ENCODE results near the gene RTP5.
"Not testable (repeated sequence)": the region's sequence is repeated elsewhere in the genome, so short reads cannot be mapped to it uniquely, and the experiment has no call there.

RTP5 gene

DNA sequence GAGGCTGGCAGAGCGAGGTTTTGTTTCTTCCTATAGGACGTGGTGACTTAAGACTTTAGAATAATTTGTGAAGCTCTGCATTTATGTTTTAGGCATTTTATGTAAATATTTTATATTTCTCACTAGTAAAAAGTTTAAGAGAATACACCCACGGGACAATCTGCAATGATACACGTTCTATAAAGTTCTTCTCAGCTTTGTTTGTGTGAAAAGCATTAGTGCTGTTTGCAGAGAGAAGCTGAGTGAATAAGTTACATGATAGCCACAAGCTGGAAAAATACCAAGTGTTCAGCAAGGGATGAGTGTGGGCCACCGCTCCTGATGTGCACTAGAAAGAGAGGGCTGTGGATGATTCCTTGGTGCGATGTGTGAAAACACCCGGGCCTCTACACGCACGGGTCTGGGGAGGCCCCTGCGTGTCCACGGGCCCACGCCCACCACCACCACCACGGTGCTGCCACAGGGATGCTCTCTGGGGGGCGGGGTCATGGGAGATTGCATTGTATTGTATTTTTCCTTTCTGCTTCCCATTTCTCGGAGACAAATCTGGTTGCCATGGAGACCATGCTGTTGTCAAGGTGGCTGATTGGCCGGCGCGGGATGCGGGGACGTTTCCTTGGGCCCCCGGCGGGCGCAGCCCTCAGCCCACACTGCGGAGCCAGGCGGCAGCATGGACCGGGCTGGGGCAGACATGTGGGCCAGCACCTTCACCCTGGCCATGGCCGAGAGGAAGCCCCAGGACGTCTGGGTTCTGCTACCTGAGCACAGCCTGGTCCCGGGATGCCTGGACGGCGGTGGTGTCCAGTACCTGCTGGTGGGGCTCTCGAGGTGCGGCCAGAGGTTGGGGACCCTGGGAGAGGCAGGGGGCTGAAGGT is at the start of gene RTP5:
Gene RTP5, plus strand, starts transcription at position 643 of the 875 bp plus-strand sequence. Its CDS starts 28 bp downstream, at position 671.
- no peak for DNase-seq

DNA sequence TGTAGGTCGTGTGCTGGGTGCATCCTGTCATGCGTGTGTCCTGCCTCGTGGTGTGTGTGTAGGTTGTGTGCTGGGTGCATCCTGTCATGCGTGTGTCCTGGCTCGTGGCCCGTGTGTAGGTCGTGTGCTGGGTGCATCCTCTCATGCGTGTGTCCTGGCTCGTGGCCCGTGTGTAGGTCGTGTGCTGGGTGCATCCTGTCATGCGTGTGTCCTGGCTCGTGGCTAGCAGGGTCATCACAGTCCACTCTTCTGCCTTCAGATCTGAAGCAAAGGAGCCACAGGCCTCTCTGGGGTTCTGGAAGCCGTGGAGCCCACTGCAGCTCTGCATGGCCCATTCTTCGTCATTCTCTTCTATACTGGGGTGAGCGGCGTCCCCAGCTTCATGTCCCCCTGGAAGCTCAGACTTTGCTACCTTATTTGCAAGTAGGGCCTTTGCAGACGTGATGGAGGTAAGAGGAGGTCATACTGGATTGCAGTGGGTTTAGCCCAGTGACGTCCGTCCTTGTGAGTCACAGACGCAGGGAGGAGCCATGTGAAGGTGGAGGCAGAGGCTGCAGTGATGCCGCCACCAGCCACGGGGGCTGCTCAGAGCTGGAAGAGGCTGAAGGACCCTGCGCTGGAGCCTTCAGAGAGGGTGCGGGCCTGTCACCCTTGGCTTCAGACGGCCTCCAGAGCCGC is 49.4 kb upstream of the RTP5 start:
- not testable (repeated sequence) for DNase-seq

DNA sequence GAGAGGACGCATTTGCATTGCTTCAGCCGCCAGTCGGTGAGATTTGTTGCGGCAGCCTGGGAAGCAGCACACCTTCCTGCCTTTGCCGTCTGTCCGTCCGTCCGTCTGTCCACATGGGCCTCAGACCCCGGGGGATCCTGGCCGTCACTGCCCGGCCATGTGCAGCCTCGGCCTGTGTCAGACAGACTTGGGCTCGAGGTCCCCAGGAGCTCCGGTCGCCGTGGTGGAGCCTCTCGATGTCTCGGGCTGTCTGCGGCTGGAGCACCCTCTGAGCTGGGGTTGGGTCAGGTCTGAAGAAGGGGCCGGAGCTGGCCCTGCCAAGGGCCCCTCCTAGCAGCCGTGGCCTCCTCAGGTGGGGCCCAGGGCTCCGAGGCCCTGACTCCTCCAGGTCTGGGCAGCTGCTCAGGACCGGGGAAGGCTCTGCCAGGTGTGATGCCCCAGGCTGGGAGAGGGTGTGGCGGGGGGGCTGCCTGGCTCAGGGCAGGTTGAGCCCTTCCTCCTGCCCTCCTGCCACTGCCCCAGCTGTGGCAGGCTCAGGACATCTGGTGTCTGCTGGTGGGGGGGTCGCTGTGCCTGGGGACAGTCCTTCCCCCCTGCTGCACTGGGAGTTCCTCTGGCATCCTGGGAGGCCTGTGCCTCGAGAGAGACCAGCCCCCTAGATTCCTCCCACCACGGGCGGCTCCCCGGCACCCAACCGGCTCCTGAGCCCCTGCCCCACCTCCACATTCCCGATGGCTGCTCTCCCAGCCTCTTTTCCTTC is 48.7 kb upstream of the RTP5 start:
- no peak for DNase-seq

DNA sequence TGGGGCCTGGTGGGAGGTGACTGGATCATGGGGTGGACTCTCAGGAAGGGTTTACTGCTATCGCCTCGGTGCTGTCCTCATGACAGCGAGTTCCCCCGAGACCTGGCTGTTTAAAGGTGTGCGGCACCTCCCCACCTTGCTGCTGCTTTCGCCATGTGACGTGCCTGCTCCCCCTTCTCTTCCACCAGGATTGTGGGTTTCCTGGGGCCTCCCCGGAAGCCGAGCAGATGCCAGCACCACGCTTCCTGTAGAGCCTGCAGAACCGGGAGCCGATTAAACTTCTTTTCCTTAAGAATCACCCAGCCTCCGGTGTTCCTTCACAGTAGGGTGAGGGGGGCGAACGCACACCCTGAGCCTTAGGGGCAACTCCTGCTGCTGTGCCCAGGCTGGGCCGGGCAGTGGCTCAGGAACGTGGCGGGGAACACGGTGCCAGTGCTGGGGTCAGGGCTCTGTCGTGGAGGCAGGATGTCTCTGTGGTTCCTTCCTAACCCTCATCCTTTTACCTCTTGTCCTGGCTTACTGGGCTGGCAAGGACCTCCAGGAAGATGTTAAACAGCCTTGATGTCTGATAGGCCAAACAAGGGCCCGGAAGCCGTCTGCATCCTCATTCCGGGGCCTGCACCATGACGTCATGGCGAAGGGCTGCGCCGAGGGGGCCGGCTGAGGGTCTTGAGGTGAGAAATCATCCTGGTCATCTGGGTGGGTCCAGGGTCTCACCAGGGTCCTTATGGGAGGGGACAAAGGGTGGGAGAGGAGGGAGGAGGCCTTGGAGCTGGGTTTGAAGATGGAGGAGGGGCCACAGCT is 47.9 kb upstream of the RTP5 start:
- no peak for DNase-seq

DNA sequence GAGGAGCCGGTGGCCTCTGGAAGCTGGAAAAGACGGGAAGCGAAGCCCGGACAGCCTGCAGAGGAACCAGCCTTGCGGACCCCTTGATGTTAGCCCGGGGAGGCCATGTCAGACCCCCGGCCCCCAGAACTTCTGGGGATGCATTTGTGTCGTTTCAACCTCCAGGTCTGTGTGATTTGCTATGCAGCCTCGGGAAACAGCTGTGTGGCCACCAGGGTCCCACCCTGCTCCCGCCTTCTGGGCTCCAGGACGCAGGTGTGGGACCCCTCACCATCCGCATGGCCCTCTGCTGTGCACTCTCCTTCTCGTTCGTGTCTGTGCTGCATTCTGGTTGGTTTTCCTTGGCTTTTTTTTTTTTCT is 47.3 kb upstream of the RTP5 start:
- DNase-seq: no peak

DNA sequence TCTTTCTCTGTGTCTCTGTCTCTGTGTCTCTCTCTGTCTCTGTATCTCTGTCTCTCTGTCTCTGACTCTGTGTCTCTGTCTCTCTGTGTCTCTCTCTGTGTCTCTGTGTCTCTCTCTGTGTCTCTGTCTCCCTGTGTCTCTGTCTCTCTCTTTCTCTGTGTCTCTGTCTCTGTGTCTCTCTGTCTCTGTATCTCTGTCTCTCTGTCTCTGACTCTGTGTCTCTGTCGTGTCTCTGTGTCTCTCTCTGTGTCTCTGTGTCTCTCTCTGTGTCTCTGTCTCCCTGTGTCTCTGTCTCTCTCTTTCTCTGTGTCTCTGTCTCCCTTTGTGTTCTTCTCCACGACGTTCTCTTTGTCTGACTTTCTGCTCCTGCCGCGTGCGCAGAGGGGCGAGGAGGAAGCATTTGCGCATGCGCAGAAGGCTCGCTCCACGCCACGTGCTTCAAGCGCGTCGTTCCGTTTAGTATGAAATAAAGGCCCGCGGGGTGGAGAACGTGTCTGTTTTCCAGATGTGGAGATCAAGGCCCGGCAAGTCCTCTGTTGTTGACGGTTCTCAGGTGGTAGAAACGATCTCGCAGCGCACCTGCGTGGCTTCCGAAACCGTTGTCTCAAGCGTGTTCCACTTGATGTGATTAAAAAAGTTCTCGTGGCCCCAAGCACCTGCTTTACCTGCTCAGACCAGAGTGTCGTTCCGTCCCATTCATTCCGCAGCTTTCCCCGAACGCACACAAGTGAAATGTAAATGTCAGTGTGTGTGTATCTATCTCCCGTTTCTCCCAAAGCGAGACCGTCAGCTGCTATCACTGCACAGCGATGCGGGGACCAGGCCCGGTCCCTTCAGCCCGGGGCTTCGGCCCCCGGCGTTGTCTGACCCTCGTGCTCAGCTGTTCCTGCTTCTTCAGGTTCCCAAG is 45.7 kb upstream of the RTP5 start:
- not testable (repeated sequence) for DNase-seq

DNA sequence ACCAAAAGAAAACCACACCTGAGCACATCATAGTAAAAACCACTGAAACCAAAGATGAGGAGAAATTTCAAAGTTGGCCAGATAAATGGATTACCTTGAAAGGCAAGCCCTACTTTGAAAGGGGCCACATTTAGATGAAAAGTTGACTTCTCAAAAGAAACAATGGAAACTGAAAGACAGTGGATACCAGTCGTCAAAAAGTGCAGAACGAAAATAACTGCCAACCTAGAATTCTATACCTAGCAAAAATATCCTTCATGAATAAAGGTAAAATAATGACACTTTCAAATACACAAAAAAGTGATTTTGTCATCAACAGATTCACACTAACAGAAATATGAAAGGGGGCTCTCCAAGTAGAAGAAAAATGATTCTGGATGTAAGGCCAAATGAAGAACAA is 42.1 kb upstream of the RTP5 start:
- DNase-seq: no peak

DNA sequence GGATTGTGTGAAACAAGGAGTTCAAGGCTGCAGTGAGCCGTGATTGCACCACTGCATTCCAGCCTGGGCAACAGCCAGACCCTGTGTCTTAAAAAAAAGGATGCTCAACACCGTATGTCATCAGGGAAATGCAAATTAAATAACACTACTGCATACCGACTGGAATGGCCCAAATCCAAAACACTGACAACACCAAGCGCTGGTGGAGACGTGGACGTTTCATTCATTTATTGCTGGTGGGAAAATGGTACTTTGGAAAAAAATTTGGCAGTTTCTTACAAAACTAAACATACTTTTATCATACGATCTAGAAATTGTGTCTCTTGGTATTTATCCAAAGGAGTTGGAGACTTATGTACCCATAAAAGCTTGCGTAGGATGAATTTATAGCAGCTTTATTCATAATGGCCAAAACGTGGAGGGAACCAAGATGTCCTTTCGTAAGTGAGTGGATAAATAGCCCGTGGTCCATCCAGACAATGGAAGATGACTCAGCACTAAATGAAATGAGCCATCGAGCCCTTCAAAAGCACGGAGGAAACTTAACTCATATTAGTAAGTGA is 36.3 kb upstream of the RTP5 start:
- DNase-seq: no peak

DNA sequence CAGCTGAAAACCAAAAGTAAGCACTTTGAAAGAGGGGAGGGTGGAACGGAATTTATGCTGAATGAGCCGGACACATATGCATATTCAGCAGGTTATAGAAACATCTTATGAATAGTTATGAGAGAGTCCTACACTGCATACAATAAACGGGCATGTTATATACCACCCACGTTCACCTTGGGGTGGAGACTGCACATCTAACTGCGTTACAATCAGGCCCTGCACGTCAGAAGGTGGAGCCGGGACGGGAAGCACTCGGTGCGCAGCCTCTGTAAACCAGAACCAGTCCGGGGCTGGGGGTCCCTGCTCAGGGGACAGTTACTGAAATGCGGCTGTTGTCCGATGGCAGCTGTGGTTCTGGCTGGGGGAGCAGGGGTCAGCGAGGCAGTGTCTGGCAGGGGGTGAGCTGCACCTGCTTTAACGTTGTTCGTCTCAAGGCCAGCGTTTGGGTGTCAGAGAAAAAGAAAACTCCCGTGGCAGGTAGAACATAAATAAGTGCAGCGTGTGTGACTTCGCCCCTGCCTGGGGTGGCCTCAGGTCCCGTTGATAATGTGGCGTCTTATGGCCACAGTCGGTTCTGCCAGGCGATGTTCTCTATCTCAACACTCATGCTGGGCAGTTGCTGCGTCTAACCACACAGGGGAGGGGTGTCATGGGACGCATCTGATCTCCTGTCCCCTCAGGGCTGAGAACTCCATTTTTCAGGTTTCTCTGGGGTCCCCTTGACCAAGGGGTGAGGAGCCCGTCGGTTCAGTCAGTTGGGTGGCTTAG is 35.6 kb upstream of the RTP5 start:
- not testable (repeated sequence) for DNase-seq

DNA sequence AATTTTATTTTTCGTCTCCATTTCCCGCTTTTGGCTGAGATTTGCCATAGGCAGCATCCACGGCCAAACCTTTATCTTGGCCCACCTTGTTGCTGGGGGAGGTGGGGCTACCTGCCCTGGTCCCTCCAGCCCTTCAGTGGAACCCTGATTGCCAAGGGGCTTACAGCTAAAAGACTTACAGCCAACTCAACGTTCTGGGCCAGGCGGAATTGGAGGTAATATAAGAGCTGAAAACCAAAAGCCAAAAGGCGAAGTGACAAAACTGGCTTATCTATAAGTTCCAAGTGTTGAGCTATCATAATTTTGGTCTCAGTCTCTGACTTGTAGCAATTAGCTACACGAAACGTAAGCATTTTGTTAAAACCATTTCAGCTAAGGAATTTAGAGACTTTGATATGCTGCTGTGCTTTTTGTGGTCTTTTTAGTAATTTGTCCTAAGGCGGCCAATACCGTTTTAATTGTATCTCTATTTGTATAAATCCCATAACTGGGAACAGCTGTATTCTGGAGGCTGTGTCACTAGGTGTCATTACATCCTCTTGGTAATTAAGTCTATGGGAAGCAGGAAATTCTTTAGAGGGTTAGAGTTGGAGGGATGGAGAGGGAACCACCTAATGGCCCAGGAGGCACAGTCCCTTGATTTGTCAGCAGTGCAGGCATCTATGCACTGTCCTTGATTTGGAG is 34.9 kb upstream of the RTP5 start:
- no peak for DNase-seq

DNA sequence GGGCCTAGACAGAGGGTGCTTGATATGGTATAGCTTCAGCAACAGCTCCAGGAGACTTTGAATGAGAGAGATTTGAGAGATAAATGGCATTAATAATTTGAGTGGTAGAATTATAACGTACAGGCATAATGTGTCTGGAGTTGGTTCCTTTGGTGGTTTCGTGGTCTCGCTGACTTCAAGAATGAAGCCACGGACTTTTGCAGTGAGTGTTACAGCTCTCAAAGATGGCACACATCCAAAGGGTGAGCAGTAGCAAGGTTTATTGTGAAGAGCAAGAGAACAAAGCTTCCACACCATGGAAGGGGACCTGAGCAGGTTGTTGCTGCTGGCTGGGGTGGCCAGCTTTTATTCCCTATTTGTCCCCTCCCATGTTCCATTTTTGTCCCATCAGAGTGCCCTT is 33.9 kb upstream of the RTP5 start:
- no peak for DNase-seq

DNA sequence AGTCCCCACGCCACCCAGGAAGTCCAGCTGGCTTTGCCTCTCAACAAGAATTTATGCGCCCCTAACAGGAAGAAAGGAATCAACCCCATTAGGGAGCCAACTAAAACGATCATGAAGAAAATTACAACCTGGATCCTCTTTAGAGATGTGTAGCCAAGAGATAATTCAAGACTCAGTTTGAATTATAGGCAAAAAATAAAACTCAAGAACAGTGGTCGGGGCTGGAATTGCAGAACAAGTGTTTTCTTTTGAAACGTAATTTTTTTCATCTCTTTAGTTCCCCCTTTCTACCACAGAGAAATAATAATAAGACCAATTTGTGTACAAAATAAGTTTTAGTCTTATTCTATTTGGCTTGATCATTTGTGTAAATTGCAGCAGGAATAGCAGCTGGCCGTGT is 33.2 kb upstream of the RTP5 start:
- DNase-seq: no peak

DNA sequence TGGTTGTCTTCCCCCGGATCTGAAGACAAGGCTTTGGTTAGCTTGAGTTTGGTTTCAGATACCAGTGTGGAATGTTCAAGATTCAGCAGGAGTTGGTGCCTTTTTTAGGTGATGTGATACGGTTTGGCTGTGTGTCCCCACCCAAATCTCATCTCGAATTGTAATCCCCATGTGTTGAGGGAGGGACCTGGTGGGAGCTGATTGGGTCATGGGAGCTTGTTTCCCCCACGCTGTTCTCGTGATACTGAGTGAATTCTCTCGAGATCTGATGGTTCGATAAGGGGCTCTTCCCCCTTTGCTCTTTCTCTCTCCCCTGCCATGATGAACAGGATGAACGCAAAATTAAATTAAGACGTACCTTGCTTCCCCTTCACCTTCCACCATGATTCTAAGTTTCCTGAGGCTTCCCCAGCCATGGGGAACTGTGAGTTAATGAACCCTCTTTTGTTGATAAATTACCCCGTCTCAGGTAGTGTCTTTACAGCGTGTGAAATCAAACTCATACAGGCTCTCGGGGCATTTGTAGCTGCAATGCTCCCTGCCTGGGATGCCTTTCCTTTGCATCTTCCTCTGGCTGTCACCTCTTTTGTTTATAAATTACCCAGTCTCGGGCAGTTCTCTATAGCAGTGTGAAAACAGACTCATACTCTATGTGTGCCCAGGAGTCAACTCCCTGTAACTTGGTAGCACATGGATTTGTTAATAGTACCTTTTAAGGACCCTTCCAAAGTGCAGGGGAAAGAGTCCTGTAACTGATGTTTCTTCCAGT is 32.1 kb upstream of the RTP5 start:
- no peak for DNase-seq

DNA sequence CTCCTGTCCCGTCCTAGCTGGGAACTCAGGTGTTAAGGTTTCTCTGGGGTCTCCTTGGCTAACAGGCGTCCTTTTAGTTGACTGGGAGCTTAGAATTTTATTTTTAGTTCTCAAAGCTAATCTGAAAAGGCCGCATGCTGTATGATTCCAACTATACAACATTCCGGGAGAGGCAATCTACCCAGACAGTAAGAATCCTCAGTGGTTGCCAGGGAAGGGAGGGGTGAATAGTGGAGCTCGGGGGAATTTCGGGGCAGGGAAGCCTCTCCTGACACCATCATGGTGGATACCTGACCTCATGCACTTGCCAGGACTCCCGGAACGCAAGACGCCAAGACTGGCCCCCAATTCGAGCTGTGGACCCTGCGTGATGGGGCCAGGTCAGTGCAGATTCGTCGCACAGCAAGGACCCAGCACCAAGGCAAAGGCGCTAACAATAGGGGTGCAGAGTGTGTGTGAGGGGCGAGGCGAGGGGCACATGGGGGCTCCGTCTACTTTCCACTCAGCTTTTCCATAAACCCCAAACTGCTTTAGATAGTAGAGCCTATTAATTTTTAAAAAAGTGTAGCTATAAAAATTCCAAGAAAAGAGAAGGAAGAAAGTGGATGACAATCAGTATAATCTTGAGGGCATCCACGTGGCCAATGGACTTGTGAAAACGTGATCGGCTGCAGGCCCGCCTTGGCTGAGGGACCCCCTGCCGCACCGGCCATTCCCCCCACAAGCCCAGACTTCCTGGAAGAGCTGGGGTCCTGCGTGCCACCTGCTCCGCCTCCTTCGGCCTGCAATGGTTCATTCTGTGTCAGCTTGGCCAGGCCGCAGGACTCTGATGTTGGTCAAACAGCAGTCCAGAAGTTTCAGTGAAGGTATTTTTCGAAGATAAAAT is 28.1 kb upstream of the RTP5 start:
- DNase-seq: no peak

DNA sequence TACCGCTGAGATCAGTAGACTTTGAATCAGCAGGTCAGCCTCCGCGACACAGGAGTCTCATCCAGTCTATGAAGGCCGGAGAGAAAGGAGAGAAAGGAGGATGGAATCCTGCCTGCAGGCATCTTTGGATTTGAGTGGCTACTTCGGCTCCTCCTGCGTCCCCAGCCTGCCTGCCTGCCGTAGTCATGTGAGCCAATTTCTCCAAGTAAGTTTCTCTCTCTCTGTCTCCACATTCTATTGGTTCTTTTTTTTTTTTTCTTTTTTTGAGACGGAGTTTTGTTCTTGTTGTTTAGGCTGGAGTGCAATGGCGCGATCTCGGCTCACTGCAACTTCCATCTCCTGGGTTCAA is 27.5 kb upstream of the RTP5 start:
- no peak for DNase-seq

DNA sequence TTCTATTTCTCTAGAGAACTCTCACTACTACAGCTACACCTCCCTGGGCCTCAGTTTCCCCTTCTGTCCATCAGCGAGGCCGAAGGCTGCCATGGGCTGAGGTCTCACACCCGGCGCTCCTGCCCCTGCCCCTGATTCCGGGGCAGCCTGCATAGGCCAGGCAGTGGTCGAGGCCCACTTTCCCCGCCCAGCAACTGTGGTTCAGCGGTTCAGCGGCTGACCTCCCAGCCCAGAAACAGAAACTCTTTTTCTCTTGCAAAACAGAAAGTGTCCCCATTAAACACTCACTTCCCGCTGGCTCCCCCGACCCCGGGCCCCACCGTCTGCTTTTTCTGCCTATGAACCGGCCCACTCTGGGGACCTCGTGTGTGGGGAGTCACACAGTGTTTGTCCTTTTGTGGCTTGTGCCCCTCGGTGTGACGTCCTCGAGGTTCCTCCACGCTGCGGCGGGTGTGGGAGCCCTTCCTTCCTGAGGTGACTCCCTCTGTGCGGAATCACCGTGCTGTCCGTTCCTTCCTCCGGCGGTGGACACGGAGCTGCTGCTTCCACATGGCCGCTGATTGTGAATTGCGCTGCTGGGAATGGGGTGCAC is 26.8 kb upstream of the RTP5 start:
- no peak for DNase-seq

DNA sequence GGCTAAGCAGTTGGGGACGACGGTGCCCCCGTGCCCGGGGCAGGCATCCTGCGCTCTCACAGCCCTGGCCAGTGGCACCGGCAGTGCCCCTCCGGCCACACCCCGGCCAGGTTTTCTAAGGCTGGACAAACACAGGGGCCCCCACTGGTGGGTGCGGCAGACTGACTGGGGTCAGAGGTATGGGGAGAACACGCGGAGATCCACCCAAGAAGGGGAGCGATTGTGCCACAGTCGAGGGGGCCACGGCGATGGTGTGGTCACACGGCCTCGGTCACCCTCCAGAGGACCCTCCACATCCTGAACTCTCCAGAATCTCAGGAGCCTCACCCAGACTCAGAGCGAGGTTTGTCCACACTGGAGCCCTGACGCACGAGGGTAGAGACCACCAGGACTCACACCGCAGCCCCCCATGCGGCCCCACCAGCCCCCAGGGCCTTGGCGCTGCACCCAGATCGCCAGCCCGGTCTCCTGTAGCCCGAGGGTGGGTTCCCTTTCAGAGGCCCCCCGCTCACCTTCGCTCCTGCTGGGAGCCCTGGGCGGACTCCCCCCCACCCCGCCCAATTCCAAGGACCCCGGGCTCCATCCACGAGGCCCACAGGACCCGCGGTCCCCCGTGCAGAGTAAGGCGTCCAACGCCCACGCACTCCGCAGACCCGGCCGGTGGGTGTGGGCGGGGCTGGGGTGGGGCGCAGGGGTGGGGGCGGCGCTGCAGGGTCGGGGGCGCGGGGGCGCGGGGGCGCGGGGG is 26.0 kb upstream of the RTP5 start:
- no peak for DNase-seq
